IPS DF 4.7 (cell line): Measurements from ENCODE around the gene BRD1.
"Not testable (repeated sequence)": the region's sequence is repeated elsewhere in the genome, so short reads cannot be mapped to it uniquely, and the experiment has no call there.

Source experiments
- DNase-seq: peaks from one replicate; pipeline ENCODE4 v3.0.0-alpha.2; 2013; ENCODE audit warnings: low spot score; ENCODE audit errors: extremely low read depth

BRD1 gene

GRCh38 chr22:49827271-49827852 is 311 bp downstream of the BRD1 start:
- DNase-seq, result no peak

GRCh38 chr22:49826603-49827270 is 936 bp downstream of the BRD1 start:
- no peak for DNase-seq

GRCh38 chr22:49825944-49826602 is 1.6 kb downstream of the BRD1 start:
- no peak for DNase-seq

GRCh38 chr22:49825436-49825835 is 2.2 kb downstream of the BRD1 start:
- no peak for DNase-seq

- DNase-seq, result no peak
Observed at GRCh38 chr22:49824936-49825335, 2.7 kb downstream of the BRD1 start.

- DNase-seq, result no peak
Observed at GRCh38 chr22:49824185-49824925, 3.3 kb downstream of the BRD1 start.

- no peak for DNase-seq
Observed at GRCh38 chr22:49823289-49824045, 4.2 kb downstream of the BRD1 start.

GRCh38 chr22:49821741-49822140 is 5.9 kb downstream of the BRD1 start:
- DNase-seq, result not testable (repeated sequence)

GRCh38 chr22:49820984-49821383 is 6.7 kb downstream of the BRD1 start:
- DNase-seq, result no peak

GRCh38 chr22:49817359-49817758 is 10.3 kb downstream of the BRD1 start:
- no peak for DNase-seq

GRCh38 chr22:49815641-49816091 is 12.0 kb downstream of the BRD1 start:
- no peak for DNase-seq

- DNase-seq, result no peak
Observed at GRCh38 chr22:49814856-49815255, 12.8 kb downstream of the BRD1 start.

- no peak for DNase-seq
Observed at GRCh38 chr22:49814164-49814686, 13.4 kb downstream of the BRD1 start.

GRCh38 chr22:49812838-49813237 is 14.8 kb downstream of the BRD1 start:
- DNase-seq, result no peak

- DNase-seq, result no peak
Observed at GRCh38 chr22:49811020-49811791, 16.5 kb downstream of the BRD1 start.

GRCh38 chr22:49810363-49811019 is 17.2 kb downstream of the BRD1 start:
- DNase-seq, result no peak

GRCh38 chr22:49807780-49808708 is 19.6 kb downstream of the BRD1 start:
- DNase-seq, result no peak

GRCh38 chr22:49807129-49807528 is 20.5 kb downstream of the BRD1 start:
- DNase-seq, result no peak
